ENCODE results near the gene CD44. TPM values are rescaled to one million over a fixed set of nuclear protein-coding genes. Genes with fewer than 3 reads are reported as not detected.
"Not testable (repeated sequence)": the region's sequence is repeated elsewhere in the genome, so short reads cannot be mapped to it uniquely, and the experiment has no call there.

CD44 gene
- total and polyA plus RNA-seq, 10 donors = 60.9 to 521 (median 317) TPM

DNA sequence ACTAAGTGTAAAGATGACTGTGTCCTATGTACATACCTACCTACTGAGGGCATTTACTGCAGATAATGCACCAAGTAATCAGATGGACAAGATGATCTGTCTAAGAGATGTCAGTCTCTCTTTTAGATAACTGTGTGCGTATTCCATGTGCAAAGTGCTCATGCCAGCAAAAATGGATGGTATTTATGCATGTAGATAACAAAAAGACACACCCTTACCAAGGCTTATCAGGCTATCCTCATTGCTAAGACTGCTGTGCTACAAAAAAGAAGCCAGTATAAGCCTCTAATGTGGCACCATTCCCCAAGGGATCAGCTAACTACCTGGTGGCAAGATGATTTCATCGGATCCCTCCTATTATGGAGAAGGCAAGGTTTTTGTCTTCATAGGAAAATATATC lies 34.3 kb upstream of the CD44 start:
- H3K9me3 ChIP-seq = no peaks in the 10 kb centered on the region
- intact Hi-C loops (cut with DNase I; ENCODE audit: low total_unique reads) = no loop called here
- H3K27me3 ChIP-seq (replicated peaks in 1 of 7) = no peaks in the 10 kb centered on the region
- no peaks in the 10 kb centered on the region for H3K36me3 ChIP-seq
- H3K4me3 ChIP-seq = no peak overlapping the region
- TF ChIP-seq, protein P1, sequence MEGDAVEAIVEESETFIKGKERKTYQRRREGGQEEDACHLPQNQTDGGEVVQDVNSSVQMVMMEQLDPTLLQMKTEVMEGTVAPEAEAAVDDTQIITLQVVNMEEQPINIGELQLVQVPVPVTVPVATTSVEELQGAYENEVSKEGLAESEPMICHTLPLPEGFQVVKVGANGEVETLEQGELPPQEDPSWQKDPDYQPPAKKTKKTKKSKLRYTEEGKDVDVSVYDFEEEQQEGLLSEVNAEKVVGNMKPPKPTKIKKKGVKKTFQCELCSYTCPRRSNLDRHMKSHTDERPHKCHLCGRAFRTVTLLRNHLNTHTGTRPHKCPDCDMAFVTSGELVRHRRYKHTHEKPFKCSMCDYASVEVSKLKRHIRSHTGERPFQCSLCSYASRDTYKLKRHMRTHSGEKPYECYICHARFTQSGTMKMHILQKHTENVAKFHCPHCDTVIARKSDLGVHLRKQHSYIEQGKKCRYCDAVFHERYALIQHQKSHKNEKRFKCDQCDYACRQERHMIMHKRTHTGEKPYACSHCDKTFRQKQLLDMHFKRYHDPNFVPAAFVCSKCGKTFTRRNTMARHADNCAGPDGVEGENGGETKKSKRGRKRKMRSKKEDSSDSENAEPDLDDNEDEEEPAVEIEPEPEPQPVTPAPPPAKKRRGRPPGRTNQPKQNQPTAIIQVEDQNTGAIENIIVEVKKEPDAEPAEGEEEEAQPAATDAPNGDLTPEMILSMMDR (IDR thresholded peaks at IDR 0.05 in 8 of 11, conservative IDR thresholded peaks at IDR 0.05 in 3 of 11) = no peak
- TF ChIP-seq POLR2A (IDR thresholded peaks at IDR 0.05) (no peak), POLR2AphosphoS5 (IDR thresholded peaks at IDR 0.05) (no peak)
- WGBS, 5 donors = 89 to 94% (median 91%) methylated on average over 2 of the region's 2 CpGs
- DNase-seq = no peak
- no peak overlapping the region for H3K27ac ChIP-seq
- H3K4me1 ChIP-seq = peaks cover 10 to 46% (median 32%) of the 10 kb centered on the region in 6 donors

- no peaks in the 10 kb centered on the region for H3K36me3 ChIP-seq
- peaks cover 13 to 54% (median 37%) of the 10 kb centered on the region in 6 donors for H3K4me1 ChIP-seq
- no peak overlapping the region for H3K27ac ChIP-seq
- no peaks in the 10 kb centered on the region for H3K27me3 ChIP-seq (replicated peaks in 1 of 7)
- TF ChIP-seq POLR2A (IDR thresholded peaks at IDR 0.05) (no peak), POLR2AphosphoS5 (IDR thresholded peaks at IDR 0.05) (no peak)
- TF ChIP-seq, protein P1 (IDR thresholded peaks at IDR 0.05 in 8 of 11, conservative IDR thresholded peaks at IDR 0.05 in 3 of 11) = no peak
- H3K9me3 ChIP-seq = no peaks in the 10 kb centered on the region
- intact Hi-C loops (cut with DNase I; ENCODE audit: low total_unique reads) = no loop called here
- DNase-seq = no peak
- no peak overlapping the region for H3K4me3 ChIP-seq
These were observed 33.5 kb upstream of the CD44 start for GRCh38 chr11:35105319-35106079.

DNA sequence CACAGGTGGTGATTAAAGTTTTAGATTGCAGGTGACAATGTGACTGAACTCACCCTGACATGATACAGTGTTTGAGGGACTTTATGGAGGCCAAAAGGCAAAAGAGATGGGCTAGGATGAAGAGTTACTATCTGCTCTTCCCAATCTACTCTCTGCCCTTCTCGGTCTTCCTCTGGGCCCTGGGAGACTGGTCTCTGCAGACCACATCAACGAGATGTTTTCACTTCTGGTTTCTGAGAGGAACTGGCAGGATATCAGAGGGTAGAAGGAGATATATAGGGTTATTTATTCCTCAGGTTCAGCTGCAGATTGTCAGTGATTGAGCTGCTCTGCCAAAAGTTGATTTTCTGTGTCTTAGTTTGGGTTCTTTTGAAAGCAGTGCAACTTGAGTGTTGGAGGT lies 32.4 kb upstream of the CD44 start:
- Histone ChIP-seq H3K27me3 (replicated peaks in 1 of 7) (no peaks in the 10 kb centered on the region), H3K27ac (peak overlapping the region in 4 of 8 donors; percentile 10 to 53 (median 28)), H3K4me1 (peaks cover 24 to 65% (median 48%) of the 10 kb centered on the region in 6 donors), H3K9me3 (no peaks in the 10 kb centered on the region), H3K4me3 (no peak overlapping the region), H3K36me3 (no peaks in the 10 kb centered on the region)
- 22 to 48% (median 41%) methylated on average over 2 of the region's 2 CpGs for WGBS, 5 donors
- DNase-seq = no peak
- TF ChIP-seq, protein P1 (IDR thresholded peaks at IDR 0.05 in 8 of 11, conservative IDR thresholded peaks at IDR 0.05 in 3 of 11) = no peak
- TF ChIP-seq POLR2AphosphoS5 (IDR thresholded peaks at IDR 0.05) = peak in 1 of 3 donors; percentile 59
- intact Hi-C loops (cut with DNase I; ENCODE audit: low total_unique reads) = no loop called here

DNA sequence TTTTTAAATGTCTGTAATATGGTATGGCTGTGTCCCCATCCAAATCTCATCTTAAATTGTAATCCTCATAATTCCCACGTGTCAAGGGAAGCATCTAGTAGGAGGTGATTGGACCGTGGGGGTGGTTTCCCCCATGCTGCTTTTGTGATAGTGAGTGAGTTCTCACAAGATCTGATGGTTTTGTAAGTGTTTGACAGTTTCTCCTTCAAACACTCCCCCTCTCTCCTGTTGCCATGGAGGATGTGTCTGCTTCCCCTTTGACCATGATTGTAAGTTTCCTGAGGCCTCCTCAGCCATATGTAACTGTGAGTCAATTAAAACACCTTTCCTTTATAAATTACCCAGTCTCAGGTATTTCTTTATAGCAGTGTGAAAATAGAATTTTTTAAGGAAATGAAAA lies 31.1 kb upstream of the CD44 start:
- Histone ChIP-seq H3K4me1 (peaks cover 27 to 72% (median 54%) of the 10 kb centered on the region in 6 donors), H3K27me3 (replicated peaks in 1 of 7) (no peaks in the 10 kb centered on the region), H3K9me3 (no peaks in the 10 kb centered on the region), H3K4me3 (no peak overlapping the region), H3K36me3 (no peaks in the 10 kb centered on the region), H3K27ac (peak overlapping the region in 1 of 8 donors; percentile 31)
- intact Hi-C loops (cut with DNase I; ENCODE audit: low total_unique reads) = no loop called here
- DNase-seq = no peak
- no peak for TF ChIP-seq POLR2AphosphoS5 (IDR thresholded peaks at IDR 0.05)
- no peak for TF ChIP-seq POLR2A (IDR thresholded peaks at IDR 0.05)
- TF ChIP-seq, protein P1 (IDR thresholded peaks at IDR 0.05 in 8 of 11, conservative IDR thresholded peaks at IDR 0.05 in 3 of 11) = no peak
- 11 to 57% (median 29%) methylated on average over 2 of the region's 2 CpGs for WGBS, 5 donors

DNA sequence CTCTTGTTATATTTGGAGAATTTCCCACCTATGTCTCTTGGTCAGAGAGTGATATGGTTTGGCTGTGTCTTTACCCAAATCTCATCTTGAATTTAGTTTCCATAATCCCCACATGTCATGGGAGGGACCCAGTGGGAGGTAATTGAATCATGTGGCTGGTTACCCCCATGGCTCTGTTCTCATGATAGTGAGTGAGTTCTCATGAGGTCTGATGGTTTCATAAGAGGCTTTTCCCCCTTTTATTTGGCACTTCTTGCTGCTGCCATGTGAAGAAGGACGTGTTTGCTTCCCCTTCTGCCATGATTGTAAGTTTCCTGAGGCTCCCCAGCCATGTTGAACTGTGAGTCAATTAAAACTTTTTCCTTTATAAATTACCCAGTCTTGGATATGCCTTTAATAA lies 30.6 kb upstream of the CD44 start:
- H3K4me3 ChIP-seq; intact Hi-C loops (cut with DNase I; ENCODE audit: low total_unique reads); H3K27ac ChIP-seq; H3K36me3 ChIP-seq; DNase-seq; H3K27me3 ChIP-seq (replicated peaks in 1 of 7); H3K9me3 ChIP-seq: not testable (repeated sequence)
- WGBS, 5 donors = 36 to 91% (median 68%) methylated on average over 1 of the region's 1 CpG
- peaks cover 27 to 72% (median 54%) of the 10 kb centered on the region in 6 donors for H3K4me1 ChIP-seq
